HT-29 (cell line): ENCODE data around the gene DNAJC16. TPM values are rescaled to one million over a fixed set of nuclear protein-coding genes. Genes with fewer than 3 reads are reported as not detected.

ENCODE experiments used
- DNase-seq: peaks from one replicate; pipeline ENCODE4 v3.0.0-alpha.2; 2015; ENCODE audit warnings: low spot score
- small RNA-seq: library from RNA; depleted of rRNA; stranded (forward); fragments of <200 nt; gene quantifications from one replicate; pipeline ENCODE3, GENCODE V24; 2014
- total RNA-seq: library from RNA; depleted of rRNA; stranded (reverse); fragments of >200 nt; shearing (Covaris generic); gene quantifications from 2 replicates; pipeline ENCODE4 v1.2.3, GENCODE V29; 2014; rRNA removed

Gene DNAJC16
- total RNA-seq, 1 experiment from 2014 or later: 9.3 TPM

DNA sequence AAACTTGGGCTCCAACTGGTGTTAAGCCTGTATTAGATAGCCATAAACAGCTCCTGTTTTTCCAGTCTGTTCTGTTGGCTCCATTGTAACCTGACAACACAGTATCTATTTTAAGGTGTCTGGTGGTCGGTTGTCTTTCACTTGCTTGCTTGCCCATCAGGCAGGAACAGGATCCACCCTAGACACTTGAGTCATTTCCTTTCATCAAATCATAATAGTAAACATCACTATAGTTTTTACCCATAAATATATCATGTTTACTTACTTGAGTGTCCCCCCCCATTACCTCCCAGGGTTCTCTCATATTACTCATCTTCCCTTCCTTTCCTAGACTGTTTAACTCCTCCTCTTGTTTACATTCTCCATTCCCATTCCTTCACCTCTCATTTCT lies 93.5 kb downstream of the DNAJC16 start:
- DNase-seq: peak; percentile 27

DNA sequence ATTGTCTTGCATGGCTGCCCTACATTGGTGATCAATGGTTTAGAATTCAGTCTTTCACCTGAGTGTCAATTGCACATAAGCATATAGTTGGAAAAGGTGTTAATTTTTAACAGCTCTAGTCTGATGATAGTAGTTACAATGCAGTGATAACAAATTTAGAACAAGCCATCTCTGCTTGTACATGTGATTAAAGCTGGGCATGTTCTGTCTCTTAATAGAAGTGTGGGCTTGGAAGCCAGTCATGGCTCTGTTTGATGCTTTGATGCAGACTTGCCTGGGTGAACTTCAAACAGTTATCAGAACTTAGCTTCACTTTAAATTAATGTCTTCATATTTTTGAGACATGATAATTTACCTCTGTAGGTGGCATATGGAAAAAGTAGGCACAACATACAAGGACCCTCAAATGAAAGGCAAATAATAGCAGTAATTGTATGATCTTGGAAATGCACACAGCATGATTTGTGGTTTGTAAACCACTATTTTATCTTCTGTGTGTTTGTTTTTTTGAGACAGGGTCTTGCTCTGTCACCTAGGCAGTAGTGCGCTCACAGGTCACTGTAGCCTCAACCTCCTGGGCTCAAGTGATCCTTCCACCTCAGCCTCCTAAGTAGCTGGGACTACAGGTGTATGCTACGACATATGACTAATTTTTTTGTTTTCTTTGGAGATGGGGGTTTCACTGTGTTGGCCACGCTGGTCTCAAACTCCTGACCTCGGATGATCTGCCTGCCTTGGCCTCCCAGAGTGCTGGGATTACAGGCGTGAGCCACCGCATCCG lies 94.4 kb downstream of the DNAJC16 start:
- DNase-seq: no peak

- DNase-seq: no peak
These were observed 95.3 kb downstream of the DNAJC16 start for GRCh38 chr1:15621975-15622374.

- DNase-seq: no peak
These were observed 96.2 kb downstream of the DNAJC16 start for GRCh38 chr1:15622712-15623373.

- no peak for DNase-seq
These were observed 96.8 kb downstream of the DNAJC16 start for GRCh38 chr1:15623435-15623834.

DNA sequence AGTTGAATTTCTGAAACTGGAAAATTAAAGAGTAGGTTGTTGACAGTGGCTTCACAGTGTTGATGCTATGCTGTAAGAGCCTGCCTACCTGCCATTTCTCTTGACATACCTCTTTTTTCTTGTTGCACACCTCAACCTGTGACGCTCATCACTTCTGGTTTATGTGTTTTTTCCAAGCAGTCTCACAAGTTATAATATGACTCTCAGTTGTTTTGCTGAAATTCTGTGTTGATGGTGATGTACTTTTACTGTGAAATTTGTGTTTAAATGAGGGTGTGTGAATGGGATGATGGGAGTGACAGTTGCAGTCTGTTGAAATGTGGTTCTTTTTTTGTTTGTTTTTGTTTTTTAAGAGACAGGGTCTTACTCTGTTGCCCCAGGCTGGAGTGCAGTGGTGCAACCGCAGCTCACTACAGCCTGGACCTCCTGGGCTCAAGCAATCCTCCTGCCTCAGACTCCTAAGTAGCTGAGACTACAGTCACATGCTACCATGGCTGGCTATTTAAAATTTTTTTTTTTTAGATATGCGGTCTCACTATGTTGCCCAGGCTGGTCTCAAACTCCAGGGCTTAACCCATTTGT lies 97.6 kb downstream of the DNAJC16 start:
- no peak for DNase-seq

GRCh38 chr1:15625056-15625917 lies 98.6 kb downstream of the DNAJC16 start:
- DNase-seq: no peak

Small RNA genes lying within 50 kb of the gene (small RNA-seq; reads per million reads assigned to genes)
- gene CD24P1 (not detected), gene RNU7-179P (not detected), gene SCARNA21B (not detected)

Other genes with a start within 250 kb of the DNAJC16 start
- 193 and 199 TPM in 2 replicates for gene EFHD2, start 117.0 kb upstream of the DNAJC16 start, total RNA-seq
- not detected in 2 replicates for gene CTRC, start 88.4 kb upstream of the DNAJC16 start, total RNA-seq
- gene CELA2A, start 70.1 kb upstream of the DNAJC16 start, total RNA-seq: not detected in 2 replicates
- not detected in 2 replicates for gene CELA2B, start 50.7 kb upstream of the DNAJC16 start, total RNA-seq
- gene CASP9, start 2.6 kb upstream of the DNAJC16 start, total RNA-seq: 15.7 and 18.0 TPM in 2 replicates
- 52.1 and 62.5 TPM in 2 replicates for gene AGMAT, start 58.2 kb downstream of the DNAJC16 start, total RNA-seq
- 18.7 and 31.1 TPM in 2 replicates for gene DDI2, start 90.6 kb downstream of the DNAJC16 start, total RNA-seq
- 26.6 and 29.4 TPM in 2 replicates for gene PLEKHM2, start 157.5 kb downstream of the DNAJC16 start, total RNA-seq
- gene SLC25A34, start 209.4 kb downstream of the DNAJC16 start, total RNA-seq: 0.23 TPM in 1 of 2 replicates, not detected in the other
- not detected in 2 replicates for gene TMEM82, start 215.7 kb downstream of the DNAJC16 start, total RNA-seq
- gene FBLIM1, start 231.9 kb downstream of the DNAJC16 start, total RNA-seq: 18.0 and 20.9 TPM in 2 replicates